Stimulated activated CD8-positive, alpha-beta memory T cell treated with anti-CD3 and anti-CD28 coated beads, Interleukin-7, amount 100 ng/mL, for 48 hours (primary cell): ENCODE data around the gene ZNF415.
"Not testable (repeated sequence)": the region's sequence is repeated elsewhere in the genome, so short reads cannot be mapped to it uniquely, and the experiment has no call there.

Experiments
- DNase-seq, 2 donors: peaks; one replicate each; pipeline ENCODE4 v3.0.0-alpha.2; 2020; ENCODE audit warnings: low read depth in 1 of 2; ENCODE audit errors: extremely low read depth in 1 of 2

Gene ZNF415

DNA sequence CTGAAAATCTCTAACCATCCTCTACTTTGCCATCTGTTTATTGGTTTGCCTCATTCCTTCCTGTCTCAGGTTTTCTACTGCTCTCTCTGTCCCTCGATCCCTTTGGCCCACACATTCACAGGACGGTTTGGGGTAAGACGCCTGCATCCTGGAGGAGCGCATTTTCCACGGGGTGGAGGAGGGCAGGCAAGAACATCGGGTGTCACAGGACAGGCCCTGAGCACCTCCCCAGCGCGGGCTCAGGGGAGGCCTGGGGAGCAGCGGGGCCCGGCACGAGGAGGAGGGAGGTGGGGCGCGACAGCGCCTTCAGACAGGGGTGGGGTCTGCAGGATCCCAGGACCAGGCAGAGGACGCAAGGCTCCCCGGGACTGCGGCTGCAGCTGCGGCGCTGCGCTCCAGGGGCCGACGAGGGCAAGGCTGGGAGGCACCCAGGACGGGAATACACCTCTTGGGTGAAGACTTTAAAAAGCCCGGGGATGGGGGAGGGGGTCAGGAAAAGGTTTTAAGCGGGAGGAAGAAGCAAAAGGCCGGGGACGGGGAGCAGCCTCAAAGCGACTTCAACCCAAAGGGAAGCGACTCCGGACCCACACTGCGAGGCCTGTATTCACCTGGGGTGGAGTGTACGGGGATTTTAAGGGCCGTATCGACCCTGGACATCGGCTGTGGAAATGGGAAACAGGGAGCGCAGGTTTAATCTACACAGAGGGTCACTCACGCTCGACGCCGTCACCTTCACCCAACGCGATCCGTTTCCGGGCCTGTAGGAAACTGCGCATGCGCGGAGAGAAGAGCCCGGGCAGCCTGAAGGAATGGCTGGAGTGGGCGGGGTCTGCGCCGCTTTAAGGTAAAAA, at the start of gene ZNF415:
Gene ZNF415, minus strand, starts transcription at position 770 of the 851 bp plus-strand sequence. CDS start 10,234 bp downstream, outside the sequence.
- DNase-seq: peak; percentile 2 to 10

DNA sequence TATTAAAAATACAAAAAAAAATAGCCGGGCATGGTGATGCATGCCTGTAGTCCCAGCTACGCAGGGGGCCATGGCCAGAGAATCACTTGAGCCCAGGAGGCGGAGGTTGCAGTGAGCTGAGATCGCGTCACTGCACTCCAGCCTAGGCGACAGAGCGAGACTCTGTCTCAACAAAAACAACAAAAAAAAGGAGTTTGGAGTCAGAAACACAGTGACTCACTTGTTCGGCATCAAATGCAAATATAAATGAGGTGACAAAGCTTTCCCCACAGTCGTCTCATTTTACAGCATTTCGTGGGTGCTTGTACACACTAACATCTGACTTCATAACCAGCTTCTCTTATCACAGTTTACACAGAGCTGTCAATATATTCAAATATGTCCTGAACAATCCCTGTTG, 49.5 kb upstream of the ZNF415 start:
- DNase-seq: no peak

DNA sequence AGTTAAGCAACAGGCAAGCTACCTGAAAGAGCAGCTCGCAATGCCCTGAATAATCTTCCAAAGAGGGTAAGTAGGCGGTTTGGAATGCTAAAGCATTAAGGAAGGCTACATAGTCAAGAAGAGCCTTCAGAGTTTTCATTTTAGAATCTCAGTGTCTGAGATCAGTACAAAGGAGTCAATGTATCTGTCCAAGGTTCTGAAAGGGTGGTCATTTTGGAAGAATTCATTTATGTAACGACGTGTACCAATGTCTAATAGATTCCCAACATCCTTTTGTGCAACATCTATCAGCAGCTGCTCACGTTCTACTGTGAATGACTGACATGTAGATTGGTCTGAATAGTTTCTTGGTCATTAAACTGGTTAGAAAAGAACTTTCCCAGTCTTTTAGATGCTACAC, 45.3 kb upstream of the ZNF415 start:
- DNase-seq: no peak

DNA sequence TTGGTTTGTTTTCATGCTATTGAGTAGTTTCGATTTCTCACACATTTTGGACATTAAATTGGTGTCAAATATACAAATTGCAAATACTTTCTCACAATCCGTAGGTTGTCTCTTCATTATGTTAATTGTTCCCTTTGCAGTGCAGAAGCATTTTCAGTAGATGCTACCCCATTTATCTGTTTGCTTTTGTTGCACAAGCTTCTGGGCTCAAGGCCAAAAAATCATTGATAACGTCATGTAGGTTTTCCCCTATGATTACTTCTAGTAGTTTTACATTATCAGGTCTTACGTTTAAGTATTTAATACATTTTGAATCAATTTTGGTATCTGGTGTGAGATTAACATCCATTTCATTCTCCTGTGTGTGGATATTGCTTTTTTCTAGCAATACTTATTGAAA, 40.2 kb upstream of the ZNF415 start:
- DNase-seq: no peak

DNA sequence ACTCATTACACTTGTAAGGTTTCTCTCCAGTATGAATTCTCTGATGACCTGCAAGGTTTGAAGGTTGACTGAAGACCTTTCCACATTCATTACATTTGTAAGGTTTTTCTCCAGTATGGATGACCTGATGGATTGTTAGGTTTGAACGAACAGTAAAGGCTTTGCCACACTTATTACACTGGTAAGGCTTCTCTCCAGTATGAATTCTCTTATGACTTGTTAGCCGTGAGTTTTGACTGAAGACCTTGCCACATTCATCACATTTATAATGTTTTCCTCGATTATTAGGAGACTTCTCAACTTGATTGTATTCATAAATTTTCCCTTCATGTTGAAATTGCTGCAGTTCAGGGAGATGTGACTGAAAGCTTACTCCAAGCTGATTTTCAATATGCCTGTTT, 33.0 kb upstream of the ZNF415 start:
- DNase-seq: no peak

DNA sequence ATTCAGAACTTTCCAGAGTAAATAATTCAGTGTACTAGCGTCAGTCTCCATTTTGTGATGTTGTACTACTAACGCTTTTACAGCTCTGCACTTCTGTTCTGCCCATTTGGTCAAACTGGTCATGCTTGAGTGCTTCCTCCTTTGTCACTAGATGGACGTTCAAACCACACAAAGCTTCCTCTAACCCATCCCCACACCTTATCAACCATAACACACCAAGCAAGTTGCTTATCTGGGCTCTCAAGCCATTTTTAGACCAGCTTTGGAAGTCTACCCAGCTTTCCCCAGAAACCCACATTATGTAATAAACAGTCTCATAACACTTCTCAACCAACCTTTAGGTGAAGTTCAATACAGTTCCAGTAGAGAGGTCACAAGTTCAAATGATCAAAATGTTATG, 28.4 kb upstream of the ZNF415 start:
- no peak for DNase-seq

DNA sequence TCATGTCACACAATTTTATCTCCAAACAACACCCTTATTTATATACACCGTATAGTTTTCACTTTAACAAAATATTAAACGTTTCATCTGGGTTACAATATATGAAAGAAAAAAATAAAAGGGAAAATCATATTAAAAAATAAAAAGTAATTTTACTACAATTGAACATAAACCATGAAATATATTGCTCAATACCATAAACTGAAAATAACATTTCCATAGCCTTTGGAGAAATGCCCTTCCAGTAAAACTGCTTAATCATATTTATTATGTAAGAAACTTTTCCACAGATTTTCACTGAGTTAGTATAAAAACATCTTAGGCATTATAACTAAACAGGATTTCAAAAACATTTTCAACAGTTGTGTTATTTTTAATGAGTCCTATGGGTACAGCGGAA, 27.6 kb upstream of the ZNF415 start:
- no peak for DNase-seq

DNA sequence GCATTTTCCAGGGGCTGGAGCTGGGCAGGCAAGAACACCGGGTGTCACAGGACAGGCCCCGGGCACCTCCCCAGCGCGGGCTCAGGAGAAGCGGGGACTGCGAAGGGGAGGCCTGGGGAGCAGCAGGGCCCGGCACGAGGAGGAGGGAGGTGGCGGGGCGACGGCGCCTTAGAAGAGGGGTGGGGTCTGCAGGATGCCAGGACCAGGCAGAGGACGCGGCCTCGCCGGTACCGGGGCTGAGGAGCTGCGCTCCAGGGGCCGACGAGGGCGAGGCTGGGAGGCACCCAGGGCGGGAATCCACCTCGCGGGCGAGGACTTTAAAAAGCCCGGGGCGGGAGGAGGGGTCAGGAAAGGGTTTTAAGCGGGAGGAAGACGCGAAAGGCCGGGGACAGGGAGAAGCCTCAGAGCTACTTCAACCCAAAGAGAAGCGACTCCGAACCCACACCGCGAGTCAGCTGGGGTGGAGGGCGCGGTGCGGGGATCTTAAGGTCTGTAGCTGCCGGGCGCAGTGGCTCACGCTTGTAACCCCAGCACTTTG, 25.5 kb upstream of the ZNF415 start:
- no peak for DNase-seq

DNA sequence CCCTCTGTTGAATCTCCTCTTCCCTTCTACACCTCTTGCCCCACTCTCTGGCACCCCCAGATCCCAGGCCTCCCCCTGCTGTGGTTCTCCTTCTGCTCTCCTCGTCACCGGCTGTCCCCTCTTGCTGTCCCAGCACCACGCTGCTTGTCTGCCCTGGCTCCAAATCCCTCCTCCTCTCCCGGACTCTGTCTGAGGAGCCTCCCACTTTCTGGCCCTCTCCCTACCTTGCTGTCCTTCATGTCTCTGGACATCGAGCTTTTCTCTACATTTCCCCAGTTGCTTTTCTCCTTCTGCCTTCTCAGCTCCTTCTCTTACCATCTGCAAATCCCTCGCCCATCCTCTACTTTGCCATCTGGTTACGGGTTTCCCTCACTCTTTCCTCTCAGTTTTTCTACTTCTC, 24.9 kb upstream of the ZNF415 start:
- DNase-seq: no peak

DNA sequence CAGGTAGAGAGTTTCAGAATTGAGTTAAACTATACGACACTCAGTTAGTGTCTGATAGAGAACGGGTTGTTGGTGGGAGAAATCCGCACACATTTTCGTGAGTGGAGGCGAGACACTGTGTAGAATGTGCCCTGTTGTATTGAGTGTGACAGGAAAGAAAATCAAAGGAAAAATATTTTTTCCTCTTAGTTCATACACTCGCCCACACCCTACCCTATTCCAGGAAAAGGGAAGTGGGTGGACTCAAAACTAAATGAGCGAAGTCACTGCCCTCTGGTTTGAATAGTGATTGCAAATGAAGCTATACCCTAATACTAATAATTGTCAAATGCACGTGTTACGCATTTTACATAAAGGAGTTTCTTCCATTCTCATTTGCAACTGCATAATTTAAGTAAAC, 24.1 kb upstream of the ZNF415 start:
- DNase-seq: no peak

DNA sequence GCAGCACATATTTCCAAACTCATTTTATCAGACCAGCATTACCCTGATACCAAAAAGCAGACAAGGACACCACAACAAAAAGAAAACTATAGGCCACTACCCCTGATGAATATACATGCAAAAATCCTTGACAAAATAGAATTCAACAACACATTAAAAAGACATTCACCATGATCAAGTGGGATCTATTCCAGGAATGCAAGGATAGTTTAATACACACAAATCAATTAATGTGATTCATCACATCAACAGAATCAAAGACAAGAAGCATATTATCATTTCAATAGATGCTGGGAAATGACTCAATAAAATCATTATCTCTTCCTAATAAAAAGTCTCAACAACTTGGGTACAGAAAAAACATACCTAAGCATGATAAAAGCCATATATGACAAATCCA, 14.9 kb upstream of the ZNF415 start:
- no peak for DNase-seq

DNA sequence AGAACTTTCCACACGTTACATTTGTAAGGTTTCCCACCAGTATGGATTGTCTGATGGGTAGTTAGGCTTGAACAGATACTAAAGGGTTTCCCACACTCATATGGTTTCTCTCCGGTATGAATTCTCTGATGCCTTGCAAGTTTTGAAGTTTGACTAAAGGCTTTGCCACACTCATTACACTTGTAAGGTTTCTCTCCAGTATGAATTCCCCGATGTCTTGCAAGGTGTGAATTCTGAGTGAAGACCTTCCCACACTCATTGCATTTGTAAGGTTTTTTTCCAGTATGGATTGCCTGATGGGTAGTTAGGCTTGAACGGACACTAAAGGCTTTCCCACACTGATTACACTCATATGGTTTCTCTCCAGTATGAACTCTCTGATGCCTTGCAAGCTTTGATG, 7.6 kb upstream of the ZNF415 start:
- DNase-seq: no peak

DNA sequence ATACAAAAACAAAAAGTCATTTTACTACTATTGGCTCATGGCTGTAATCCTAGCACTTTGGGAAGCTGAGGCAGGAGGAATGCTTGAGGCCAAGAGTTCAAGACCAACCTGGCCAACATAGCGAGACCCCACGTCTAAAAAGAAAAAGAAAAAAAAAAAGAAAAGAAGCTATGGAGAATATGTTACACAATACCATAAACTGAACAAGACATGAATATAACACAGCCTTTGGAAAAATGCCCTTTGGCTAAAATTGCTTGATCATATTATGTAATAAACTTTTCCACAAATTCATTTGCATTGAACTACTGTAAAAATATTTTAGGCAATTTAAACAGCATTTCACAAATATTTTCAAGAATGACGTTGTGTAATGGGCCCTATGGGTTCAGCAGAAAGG, 3.7 kb upstream of the ZNF415 start:
- DNase-seq: no peak

DNA sequence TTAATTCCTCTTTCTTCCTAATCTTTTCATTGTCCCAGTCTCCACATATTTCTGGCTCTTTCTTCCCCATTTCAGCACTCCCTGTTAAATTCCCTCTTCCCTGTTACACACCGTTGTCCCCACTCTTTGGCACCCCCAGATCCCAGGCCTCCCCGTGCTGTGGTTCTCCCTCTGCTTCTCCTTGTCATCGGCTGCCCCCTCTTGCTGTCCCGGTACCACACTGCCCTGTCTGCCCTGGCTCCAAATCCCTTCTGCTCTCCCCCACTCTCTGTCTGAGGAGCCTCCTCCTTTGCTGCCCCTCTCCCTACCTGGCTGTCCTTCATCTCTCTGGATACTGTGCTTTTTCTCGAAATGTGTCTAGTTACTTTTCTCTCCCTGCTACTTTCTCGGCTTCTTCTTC, 983 bp downstream of the ZNF415 start:
- no peak for DNase-seq

DNA sequence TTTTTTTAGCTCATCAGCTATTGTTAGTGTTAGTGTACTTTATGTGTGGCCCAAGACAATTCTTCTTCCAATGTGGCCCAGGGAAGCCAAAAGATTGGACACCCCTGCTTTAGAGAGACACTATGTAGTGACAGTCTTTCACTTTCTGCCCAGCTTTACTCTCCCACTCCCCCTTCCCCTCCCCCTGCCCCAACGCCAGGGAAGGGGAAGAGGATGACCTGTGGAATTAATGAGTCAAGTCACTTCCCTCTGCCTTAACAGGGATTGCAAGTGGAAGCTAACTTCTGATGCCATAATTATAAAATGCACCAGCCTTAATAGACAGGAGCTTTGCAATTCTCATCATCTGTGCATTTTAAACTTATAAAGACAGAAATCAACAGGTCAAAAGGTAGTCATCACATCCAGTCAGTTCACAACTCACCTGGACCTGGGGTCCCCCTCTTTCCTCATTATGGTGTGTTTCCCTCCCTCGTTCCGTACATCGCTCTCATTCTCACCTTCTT, 1.6 kb downstream of the ZNF415 start:
- no peak for DNase-seq

DNA sequence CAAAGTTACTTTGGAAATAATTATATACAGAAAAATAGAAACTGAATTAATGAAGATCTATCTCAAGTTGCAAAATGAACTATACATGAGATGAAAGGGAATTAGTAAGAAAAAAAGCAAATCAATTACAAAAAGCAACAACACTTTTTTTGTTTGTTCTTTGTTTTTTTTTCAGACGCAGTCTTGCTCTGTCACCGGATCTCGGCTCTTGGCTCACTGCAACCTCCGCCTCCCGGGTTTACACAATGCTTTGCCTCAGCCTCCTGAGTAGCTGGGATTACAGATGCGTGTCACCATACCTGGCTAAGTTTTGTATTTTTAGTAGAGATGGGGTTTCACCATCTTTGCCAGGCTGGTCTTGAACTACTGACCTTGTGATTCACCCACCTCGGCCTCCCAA, 2.2 kb downstream of the ZNF415 start:
- DNase-seq: no peak

DNA sequence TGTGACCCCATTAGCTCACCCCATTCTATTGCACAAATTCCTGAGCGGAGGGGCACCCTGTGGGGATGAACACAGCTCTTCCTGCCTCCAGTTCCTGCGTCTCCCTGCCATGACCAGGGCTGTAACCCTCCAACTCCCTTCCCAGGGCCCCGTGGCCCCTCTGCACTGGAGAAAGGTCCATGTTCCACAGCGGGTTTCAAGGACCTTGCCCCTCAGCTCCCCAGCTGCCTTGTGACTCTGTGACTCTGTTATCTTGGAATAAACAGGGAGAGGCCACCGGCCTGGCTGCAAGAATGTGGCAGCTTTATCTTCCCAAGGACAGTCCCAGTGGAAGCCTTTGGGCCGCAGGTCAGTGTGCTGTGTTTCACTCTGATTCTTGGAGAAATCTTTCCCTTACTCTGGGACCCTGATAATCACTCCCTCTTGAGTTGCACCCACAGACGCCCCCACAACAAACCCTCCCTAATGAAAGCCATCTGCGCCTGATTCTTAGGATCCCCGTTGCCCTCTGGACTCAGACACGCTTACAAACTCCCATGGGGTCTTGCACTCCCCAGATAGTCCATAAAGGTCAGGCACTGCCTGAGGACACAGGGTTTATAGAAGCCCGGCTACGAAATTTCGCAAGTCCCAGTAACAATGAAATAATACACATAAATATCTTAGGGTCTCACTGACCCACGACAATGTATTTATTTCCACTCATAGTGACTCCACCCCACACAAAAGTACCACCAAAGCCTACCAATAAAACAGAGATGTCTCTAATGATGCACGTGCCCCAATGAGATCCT, 5.8 kb downstream of the ZNF415 start:
- DNase-seq: not testable (repeated sequence)

DNA sequence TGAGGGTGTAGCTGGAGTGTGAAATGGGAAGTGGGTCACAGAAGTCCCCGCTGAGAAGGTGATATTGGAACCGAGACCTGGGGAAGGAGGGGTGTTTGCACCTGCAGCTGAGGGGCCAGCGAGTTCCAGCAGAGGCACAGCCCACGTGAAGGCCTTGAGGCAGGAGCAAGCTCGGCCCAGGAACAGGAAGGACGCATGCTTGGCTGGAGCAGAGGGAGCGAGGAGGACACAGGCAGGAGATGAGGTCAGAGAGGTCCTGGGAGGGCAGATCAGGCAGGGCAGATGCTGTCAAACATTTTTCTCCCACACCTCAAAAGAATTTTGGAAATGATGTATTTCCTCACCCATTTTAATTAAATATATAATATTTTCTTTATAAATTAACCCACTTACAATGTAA, 9.3 kb downstream of the ZNF415 start:
- DNase-seq: no peak

DNA sequence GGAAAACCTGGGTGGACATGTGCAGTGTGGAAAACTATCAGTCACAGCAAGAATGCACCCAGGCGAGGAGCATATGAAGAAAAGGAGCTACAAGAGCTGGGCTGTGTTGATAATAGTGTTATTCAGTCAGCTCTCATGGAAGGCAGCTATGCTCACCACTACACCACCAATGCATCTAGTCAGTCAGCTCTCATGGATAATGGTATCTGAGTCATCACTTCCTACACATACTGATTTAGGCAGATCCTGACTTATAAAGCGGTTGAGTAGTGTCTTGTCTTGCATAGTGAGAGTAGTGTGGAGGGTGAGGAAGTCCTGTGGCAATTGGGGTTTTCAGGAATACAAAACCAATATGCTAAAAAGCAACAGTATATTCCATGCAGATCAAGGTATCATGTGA, 20.4 kb downstream of the ZNF415 start:
- no peak for DNase-seq

DNA sequence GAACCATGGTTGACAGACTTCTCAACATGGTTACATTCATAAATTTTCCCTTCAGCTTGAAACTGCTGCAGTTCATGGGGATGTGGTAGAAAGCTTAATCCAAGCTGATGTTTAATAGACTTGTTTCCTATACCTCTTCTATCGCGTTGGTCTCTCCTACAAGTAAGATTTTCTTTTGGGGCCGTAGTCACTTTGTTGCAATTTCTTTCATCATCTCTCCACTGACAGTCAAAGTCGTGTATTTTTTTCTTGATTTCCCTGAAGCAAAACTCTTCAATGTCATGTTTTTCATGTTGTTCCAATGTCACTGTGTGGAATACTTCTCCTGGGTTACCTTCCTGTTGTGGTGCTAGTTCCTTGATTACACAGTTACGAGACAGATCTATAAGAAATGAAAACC, 23.2 kb downstream of the ZNF415 start:
- no peak for DNase-seq
